Measurements from ENCODE around the gene UBXN10. TPM values are rescaled to one million over a fixed set of nuclear protein-coding genes. Genes with fewer than 3 reads are reported as not detected.

Gene UBXN10
- total RNA-seq, 4 donors from 2014 or later: 12.2 to 27.9 (median 14.4) TPM

- no peak for DNase-seq (ENCODE audit: extremely low spot score)
- H3K4me1 ChIP-seq: no peaks in the 10 kb centered on the region
- intact Hi-C loops (cut with DNase I): no loop called here
- WGBS: 83% methylated on average over 13 of the region's 13 CpGs
- H3K4me3 ChIP-seq: no peak overlapping the region
- peaks cover 0 to 49% (median 0%) of the 10 kb centered on the region in 4 donors for H3K27me3 ChIP-seq
- no peaks in the 10 kb centered on the region for H3K9me3 ChIP-seq
- H3K27ac ChIP-seq (replicated peaks in 1 of 4): no peak overlapping the region
- no peaks in the 10 kb centered on the region for H3K36me3 ChIP-seq
- no peak for TF ChIP-seq EP300 (IDR thresholded peaks at IDR 0.05)
- TF ChIP-seq POLR2AphosphoS5 (IDR thresholded peaks at IDR 0.05): no peak
- no peak for TF ChIP-seq POLR2A (IDR thresholded peaks at IDR 0.05; ENCODE audit: low read depth)
- no peak for TF ChIP-seq CTCF (IDR thresholded peaks at IDR 0.05)
These were observed 43.7 kb upstream of the UBXN10 start for GRCh38 chr1:20142001-20142710.

- 67% methylated on average over 2 of the region's 8 CpGs for WGBS
- TF ChIP-seq POLR2A (IDR thresholded peaks at IDR 0.05; ENCODE audit: low read depth) (no peak), CTCF (IDR thresholded peaks at IDR 0.05) (no peak)
- Histone ChIP-seq H3K4me1 (no peaks in the 10 kb centered on the region), H3K27me3 (peaks cover 0 to 45% (median 0%) of the 10 kb centered on the region in 4 donors), H3K9me3 (no peaks in the 10 kb centered on the region), H3K36me3 (no peaks in the 10 kb centered on the region), H3K27ac (replicated peaks in 1 of 4) (no peak overlapping the region), H3K4me3 (no peak overlapping the region)
- intact Hi-C loops (cut with DNase I): no loop called here
- DNase-seq (ENCODE audit: extremely low spot score): no peak
These were observed 42.6 kb upstream of the UBXN10 start for GRCh38 chr1:20143318-20143717.

GRCh38 chr1:20143734-20144565 is 41.9 kb upstream of the UBXN10 start:
- intact Hi-C loops (cut with DNase I): no loop called here
- Histone ChIP-seq H3K27ac (replicated peaks in 1 of 4) (no peak overlapping the region), H3K9me3 (no peaks in the 10 kb centered on the region), H3K36me3 (no peaks in the 10 kb centered on the region), H3K4me1 (no peaks in the 10 kb centered on the region), H3K4me3 (no peak overlapping the region), H3K27me3 (peaks cover 0 to 40% (median 0%) of the 10 kb centered on the region in 4 donors)
- no peak for DNase-seq (ENCODE audit: extremely low spot score)
- TF ChIP-seq POLR2A (IDR thresholded peaks at IDR 0.05; ENCODE audit: low read depth): no peak
- no peak for TF ChIP-seq POLR2AphosphoS5 (IDR thresholded peaks at IDR 0.05)
- TF ChIP-seq CTCF (IDR thresholded peaks at IDR 0.05): no peak
- TF ChIP-seq EP300 (IDR thresholded peaks at IDR 0.05): no peak
- 71% methylated on average over 12 of the region's 13 CpGs for WGBS

GRCh38 chr1:20147846-20148570 is 37.9 kb upstream of the UBXN10 start:
- Histone ChIP-seq H3K36me3 (no peaks in the 10 kb centered on the region), H3K4me1 (peaks cover 12 to 15% (median 14%) of the 10 kb centered on the region in 4 donors), H3K27ac (replicated peaks in 1 of 4) (no peak overlapping the region), H3K27me3 (peaks cover 0 to 13% (median 0%) of the 10 kb centered on the region in 4 donors), H3K4me3 (no peak overlapping the region), H3K9me3 (no peaks in the 10 kb centered on the region)
- WGBS: 78% methylated on average over 12 of the region's 13 CpGs
- intact Hi-C loops (cut with DNase I): no loop called here
- DNase-seq (ENCODE audit: extremely low spot score): no peak
- TF ChIP-seq EP300 (IDR thresholded peaks at IDR 0.05) (no peak), POLR2AphosphoS5 (IDR thresholded peaks at IDR 0.05) (no peak), POLR2A (IDR thresholded peaks at IDR 0.05; ENCODE audit: low read depth) (no peak), CTCF (IDR thresholded peaks at IDR 0.05) (no peak)

Data from esophagus muscularis mucosa (tissue), 4 donors.